ENCODE results near the gene PRRC2B.
"Not testable (repeated sequence)": the region's sequence is repeated elsewhere in the genome, so short reads cannot be mapped to it uniquely, and the experiment has no call there.

The PRRC2B gene

DNA sequence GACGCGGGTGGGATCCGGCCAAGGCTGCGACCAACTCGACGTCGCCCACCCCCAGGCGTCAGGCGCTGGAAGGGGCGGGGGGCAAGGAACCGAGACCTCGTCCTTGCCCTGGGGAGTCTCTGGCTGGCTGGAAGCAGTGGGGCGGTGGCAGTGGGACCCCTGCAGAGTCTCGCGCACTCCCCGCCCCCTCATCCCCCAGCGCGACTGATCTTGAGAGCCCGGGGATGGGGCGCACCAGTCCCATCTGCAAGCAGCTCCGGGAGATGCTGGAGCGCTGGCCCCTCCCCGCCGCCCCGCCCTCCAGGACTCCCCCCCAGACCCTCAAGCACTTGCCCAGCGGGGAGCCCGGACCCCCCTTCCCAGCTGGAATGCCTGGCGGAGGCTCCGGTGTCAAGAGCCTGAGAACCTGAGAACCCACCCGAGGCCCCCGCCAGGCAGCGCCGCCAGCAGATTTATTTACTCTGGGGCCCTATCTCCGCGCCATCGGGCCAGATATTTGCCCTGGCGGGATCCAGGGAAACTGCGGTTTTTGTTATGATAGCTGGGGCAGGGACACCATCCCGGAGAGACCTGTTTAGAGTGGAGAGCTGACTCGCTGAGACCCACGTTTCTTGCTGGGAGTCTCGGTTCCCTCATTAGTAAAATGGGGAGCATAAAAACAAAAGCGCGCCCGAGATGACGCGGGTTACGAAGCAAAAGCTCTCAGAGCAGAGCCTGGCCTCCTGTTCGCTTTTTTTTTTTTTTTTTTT lies 152.6 kb downstream of the PRRC2B start:
- peak; percentile 42 for DNase-seq

DNA sequence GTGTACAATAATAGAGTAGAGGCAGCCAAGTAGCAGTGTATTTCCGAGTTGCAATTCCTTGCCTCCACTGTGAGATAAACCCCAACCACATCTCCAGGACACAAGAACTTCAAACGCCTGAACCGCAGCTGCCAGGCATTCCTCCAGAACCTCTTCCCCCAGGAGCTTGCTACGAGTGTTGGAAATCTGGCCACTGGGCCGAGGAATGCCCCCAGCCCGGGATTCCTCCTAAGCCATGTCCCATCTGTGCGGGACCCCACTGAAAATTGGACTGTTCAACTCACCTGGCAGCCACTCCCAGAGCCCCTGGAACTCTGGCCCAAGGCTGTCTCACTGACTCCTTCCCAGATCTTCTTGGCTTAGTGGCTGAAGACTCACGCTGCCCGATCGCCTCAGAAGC lies 155.3 kb downstream of the PRRC2B start:
- DNase-seq = not testable (repeated sequence)

Measured in stimulated activated CD4-positive, alpha-beta T cell treated with anti-CD3 and anti-CD28 coated beads, Interleukin-15, amount 100 ng/mL, for 24 hours (primary cell).